ENCODE data around the gene SLC17A6.

The SLC17A6 gene

GRCh38 chr11:22337596-22338485 lies at the start of gene SLC17A6:
Gene SLC17A6 (plus strand): TSS chr11:22338381. CDS start chr11:22338534, 153 bp downstream.
- peak; percentile 64 for DNase-seq

GRCh38 chr11:22302368-22302767 lies 35.8 kb upstream of the SLC17A6 start:
- no peak for DNase-seq

- peak in 1 of 2 experiments; percentile 69 for DNase-seq
Measured at GRCh38 chr11:22304337-22304961, 33.7 kb upstream of the SLC17A6 start.

GRCh38 chr11:22317656-22318055 lies 20.5 kb upstream of the SLC17A6 start:
- peak in 1 of 2 experiments; percentile 91 for DNase-seq

GRCh38 chr11:22331771-22332170 lies 6.4 kb upstream of the SLC17A6 start:
- peak in 1 of 2 experiments; percentile 15 for DNase-seq

GRCh38 chr11:22336587-22336986 lies 1.6 kb upstream of the SLC17A6 start:
- no peak for DNase-seq

- no peak for DNase-seq
Measured at GRCh38 chr11:22339611-22340010, 1.4 kb downstream of the SLC17A6 start.

GRCh38 chr11:22340235-22340634 lies 2.1 kb downstream of the SLC17A6 start:
- DNase-seq, result no peak

- no peak for DNase-seq
Measured at GRCh38 chr11:22340701-22341587, 2.8 kb downstream of the SLC17A6 start.

GRCh38 chr11:22341588-22341931 lies 3.4 kb downstream of the SLC17A6 start:
- no peak for DNase-seq

- no peak for DNase-seq
Measured at GRCh38 chr11:22342211-22343031, 4.2 kb downstream of the SLC17A6 start.

GRCh38 chr11:22343032-22343324 lies 4.8 kb downstream of the SLC17A6 start:
- no peak for DNase-seq

- no peak for DNase-seq
Measured at GRCh38 chr11:22343371-22344032, 5.3 kb downstream of the SLC17A6 start.

- no peak for DNase-seq
Measured at GRCh38 chr11:22344081-22344480, 5.9 kb downstream of the SLC17A6 start.

- no peak for DNase-seq
Measured at GRCh38 chr11:22346282-22346681, 8.1 kb downstream of the SLC17A6 start.

- DNase-seq, result no peak
Measured at GRCh38 chr11:22347857-22348487, 9.8 kb downstream of the SLC17A6 start.

- no peak for DNase-seq
Measured at GRCh38 chr11:22349491-22349890, 11.3 kb downstream of the SLC17A6 start.

- no peak for DNase-seq
Measured at GRCh38 chr11:22359295-22359694, 21.1 kb downstream of the SLC17A6 start.

GRCh38 chr11:22371160-22371559 lies 33.0 kb downstream of the SLC17A6 start:
- peak in 1 of 2 experiments; percentile 4 for DNase-seq

GRCh38 chr11:22387126-22387525 lies 48.9 kb downstream of the SLC17A6 start:
- DNase-seq, result no peak

- DNase-seq, result no peak
Measured at GRCh38 chr11:22389526-22390282, 51.5 kb downstream of the SLC17A6 start.
